ENCODE results near the gene CAMTA1. TPM values are rescaled to one million over a fixed set of nuclear protein-coding genes. Genes with fewer than 3 reads are reported as not detected.

Gene CAMTA1
- total and polyA plus RNA-seq, 9 of the 15 experiments (the other 6 are each of a cell fraction or from before 2014, with no cell fraction given): 43.9 to 161 (median 65.9) TPM

DNA sequence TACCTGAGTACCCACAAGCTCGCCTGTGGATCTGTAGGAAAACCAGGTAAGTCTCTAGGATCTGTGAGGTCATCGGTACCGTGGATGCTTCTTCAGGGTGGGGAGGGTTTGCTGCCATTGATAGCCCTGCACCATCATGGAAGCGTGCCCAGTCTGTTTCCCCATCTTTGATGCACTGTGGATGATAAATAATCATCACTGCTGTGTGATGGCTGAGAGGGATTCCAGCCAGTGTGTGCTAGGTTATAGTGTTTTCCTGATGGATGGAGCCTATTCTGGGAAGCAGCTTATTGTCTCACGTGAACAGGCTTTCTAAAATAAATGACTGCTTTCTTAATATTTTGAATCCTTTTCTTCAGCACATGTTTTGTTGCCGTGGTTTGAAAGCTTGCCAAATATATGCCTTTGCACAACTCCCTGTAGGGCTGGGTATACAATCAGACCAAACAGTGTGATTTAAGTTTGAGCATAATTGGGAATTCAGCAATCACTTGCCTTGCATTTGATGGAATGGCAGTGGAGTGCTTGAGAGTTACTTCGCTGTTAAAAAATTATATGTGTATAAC is 113.8 kb downstream of the CAMTA1 start (continued):
- TF ChIP-seq, protein P1, sequence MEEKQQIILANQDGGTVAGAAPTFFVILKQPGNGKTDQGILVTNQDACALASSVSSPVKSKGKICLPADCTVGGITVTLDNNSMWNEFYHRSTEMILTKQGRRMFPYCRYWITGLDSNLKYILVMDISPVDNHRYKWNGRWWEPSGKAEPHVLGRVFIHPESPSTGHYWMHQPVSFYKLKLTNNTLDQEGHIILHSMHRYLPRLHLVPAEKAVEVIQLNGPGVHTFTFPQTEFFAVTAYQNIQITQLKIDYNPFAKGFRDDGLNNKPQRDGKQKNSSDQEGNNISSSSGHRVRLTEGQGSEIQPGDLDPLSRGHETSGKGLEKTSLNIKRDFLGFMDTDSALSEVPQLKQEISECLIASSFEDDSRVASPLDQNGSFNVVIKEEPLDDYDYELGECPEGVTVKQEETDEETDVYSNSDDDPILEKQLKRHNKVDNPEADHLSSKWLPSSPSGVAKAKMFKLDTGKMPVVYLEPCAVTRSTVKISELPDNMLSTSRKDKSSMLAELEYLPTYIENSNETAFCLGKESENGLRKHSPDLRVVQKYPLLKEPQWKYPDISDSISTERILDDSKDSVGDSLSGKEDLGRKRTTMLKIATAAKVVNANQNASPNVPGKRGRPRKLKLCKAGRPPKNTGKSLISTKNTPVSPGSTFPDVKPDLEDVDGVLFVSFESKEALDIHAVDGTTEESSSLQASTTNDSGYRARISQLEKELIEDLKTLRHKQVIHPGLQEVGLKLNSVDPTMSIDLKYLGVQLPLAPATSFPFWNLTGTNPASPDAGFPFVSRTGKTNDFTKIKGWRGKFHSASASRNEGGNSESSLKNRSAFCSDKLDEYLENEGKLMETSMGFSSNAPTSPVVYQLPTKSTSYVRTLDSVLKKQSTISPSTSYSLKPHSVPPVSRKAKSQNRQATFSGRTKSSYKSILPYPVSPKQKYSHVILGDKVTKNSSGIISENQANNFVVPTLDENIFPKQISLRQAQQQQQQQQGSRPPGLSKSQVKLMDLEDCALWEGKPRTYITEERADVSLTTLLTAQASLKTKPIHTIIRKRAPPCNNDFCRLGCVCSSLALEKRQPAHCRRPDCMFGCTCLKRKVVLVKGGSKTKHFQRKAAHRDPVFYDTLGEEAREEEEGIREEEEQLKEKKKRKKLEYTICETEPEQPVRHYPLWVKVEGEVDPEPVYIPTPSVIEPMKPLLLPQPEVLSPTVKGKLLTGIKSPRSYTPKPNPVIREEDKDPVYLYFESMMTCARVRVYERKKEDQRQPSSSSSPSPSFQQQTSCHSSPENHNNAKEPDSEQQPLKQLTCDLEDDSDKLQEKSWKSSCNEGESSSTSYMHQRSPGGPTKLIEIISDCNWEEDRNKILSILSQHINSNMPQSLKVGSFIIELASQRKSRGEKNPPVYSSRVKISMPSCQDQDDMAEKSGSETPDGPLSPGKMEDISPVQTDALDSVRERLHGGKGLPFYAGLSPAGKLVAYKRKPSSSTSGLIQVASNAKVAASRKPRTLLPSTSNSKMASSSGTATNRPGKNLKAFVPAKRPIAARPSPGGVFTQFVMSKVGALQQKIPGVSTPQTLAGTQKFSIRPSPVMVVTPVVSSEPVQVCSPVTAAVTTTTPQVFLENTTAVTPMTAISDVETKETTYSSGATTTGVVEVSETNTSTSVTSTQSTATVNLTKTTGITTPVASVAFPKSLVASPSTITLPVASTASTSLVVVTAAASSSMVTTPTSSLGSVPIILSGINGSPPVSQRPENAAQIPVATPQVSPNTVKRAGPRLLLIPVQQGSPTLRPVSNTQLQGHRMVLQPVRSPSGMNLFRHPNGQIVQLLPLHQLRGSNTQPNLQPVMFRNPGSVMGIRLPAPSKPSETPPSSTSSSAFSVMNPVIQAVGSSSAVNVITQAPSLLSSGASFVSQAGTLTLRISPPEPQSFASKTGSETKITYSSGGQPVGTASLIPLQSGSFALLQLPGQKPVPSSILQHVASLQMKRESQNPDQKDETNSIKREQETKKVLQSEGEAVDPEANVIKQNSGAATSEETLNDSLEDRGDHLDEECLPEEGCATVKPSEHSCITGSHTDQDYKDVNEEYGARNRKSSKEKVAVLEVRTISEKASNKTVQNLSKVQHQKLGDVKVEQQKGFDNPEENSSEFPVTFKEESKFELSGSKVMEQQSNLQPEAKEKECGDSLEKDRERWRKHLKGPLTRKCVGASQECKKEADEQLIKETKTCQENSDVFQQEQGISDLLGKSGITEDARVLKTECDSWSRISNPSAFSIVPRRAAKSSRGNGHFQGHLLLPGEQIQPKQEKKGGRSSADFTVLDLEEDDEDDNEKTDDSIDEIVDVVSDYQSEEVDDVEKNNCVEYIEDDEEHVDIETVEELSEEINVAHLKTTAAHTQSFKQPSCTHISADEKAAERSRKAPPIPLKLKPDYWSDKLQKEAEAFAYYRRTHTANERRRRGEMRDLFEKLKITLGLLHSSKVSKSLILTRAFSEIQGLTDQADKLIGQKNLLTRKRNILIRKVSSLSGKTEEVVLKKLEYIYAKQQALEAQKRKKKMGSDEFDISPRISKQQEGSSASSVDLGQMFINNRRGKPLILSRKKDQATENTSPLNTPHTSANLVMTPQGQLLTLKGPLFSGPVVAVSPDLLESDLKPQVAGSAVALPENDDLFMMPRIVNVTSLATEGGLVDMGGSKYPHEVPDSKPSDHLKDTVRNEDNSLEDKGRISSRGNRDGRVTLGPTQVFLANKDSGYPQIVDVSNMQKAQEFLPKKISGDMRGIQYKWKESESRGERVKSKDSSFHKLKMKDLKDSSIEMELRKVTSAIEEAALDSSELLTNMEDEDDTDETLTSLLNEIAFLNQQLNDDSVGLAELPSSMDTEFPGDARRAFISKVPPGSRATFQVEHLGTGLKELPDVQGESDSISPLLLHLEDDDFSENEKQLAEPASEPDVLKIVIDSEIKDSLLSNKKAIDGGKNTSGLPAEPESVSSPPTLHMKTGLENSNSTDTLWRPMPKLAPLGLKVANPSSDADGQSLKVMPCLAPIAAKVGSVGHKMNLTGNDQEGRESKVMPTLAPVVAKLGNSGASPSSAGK (IDR thresholded peaks at IDR 0.05): no peak
- no peak for TF ChIP-seq NFIX (CRISPR knock-in tag; IDR thresholded peaks at IDR 0.05; ENCODE audit: low read depth)
